SKM-1 treated with dmso at 0.1 percent for 144 hours (cell line): Measurements from ENCODE around the gene IFITM5.
A peak's percentile ranks its signal among the peaks of the same experiment; 100 is the strongest.

Source experiments
- DNase-seq: peaks from one replicate; lab custom pipeline; 2025; ENCODE audit not compliant: unreplicated experiment; lab: John Stamatoyannopoulos, UW

IFITM5 gene

DNA sequence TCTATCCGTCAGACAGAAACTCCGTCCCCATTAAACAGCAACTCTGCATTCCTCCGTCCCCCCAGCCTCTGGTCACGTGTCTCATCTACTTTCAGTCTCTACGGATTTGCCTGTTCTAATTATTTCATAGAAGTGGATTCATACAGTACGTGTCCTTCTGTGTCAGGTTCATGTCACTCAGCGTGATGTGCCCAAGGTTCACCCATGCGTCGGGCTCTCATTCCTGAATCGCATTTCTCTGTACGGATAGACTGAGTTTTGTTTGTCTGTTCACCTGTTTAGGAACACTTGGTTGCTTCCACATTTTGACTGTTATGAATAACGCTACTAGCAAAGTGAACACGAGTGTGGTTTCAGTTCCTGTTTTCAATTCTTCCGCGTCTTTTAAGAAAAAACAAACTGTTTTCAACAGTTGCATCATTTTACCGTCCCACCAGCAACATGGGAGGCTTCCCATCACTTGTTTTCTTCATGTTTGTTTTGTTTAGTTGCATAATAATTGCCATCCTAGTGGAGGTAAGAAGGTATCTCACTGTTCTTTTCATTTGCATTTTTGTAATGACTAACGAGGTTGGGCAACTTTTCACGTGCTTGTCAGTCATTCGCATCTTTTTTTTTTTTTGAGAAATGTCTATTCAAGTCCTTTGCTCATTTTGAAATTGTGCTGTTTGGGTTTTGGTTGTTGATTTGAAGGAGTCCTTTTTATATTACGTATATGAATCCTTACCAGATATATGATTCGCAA is 30.0 kb downstream of the IFITM5 start:
- DNase-seq, result peak; percentile 87

DNA sequence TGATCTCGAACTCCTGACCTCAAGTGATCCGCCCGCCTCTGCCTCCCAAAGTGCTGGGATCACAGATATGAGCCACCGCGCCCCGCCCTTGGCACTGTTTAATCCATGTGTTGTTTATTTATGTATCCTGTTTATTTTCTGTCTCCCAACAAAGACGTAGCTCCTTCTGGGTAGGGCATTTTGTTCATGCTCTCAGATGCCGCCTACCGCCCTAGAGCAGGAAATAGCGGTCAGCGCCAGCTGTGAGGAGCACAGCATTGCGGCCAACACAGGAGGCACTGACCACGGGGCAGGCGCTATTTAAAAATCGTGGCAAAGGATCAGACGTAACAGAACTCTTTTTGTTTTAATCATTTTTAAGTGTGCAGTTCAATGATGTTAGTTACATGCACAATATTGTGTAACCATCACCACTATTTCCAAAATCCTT is 30.6 kb downstream of the IFITM5 start:
- DNase-seq, result peak; percentile 66

GRCh38 chr11:267491-267994 is 31.8 kb downstream of the IFITM5 start:
- peak; percentile 45 for DNase-seq

DNA sequence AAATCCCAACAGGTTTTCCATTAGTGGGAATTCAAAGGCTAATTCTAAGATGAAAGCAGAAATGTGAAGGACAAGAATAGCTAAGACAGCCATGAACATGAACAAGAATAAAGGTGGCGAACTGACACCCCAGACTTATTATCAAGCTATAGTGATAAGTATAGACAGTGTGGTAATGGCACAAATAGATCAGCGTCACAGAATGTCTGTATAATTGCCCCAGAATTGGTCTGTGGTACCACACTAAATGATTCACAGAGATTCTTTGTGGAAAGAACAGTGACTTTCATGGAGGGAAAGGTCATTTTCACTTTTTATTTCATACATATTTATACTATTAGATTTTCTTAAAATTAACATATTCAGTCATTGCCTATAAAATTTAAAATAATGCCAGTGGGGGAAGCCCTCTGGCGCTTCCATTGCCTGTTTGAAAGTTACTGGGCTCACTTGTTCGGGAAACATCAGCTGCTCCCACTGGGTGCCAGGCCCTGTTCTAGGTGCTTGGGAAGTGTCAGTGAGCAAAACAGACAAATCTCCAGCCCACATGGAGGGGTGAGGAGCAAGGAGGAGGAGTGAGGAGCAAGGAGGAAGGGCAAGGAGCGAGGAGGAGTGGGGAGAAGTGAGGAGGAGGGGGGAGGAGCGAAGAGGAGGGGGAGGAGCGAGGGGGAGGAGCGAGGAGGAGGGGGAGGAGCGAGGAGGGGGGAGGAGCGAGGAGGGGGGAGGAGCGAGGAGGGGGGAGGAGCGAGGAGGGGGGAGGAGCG is 32.5 kb downstream of the IFITM5 start:
- peak; percentile 52 for DNase-seq

DNA sequence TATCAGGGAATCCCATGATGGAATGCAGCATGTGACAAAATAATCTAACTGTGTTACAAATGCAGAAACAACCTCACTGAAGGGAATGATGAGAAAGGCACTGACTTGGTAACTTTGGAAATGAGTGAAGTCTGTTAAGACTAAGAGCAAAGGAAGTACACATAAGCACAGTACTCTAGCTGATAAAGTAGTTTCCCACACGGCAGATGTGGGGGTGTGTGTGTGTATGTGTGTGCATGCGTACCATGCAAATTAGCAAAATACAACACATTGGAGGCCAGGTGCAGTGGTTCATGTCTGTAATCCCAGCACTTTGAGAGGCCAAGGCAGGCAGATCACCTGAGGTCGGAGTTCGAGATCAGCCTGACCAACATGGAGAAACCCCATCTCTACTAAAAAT is 37.7 kb downstream of the IFITM5 start:
- DNase-seq, result no peak

GRCh38 chr11:259413-259812 is 39.9 kb downstream of the IFITM5 start:
- DNase-seq, result no peak

GRCh38 chr11:257766-258493 is 41.4 kb downstream of the IFITM5 start:
- DNase-seq, result no peak

GRCh38 chr11:256952-257737 is 42.2 kb downstream of the IFITM5 start:
- DNase-seq, result peak; percentile 47

- no peak for DNase-seq
Observed at GRCh38 chr11:255816-256215, 43.5 kb downstream of the IFITM5 start.

DNA sequence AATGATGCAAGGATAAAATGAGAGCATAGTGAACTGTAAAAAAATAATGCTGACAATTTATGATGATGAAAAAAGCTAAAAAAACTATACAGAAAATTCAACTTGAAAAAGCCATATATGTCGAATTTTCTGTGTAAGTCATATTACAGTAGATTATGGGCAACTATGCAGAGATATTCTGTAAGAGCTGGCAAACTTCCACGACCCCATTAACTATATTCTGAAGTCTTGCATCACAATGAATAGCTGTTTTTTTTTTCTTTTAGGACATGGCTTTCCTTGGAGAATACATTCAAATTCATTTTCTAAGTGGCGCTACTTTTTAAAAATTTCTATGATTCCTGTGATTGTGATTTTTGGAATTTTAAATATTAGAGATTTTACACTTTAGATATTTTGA is 44.1 kb downstream of the IFITM5 start:
- DNase-seq, result no peak

DNA sequence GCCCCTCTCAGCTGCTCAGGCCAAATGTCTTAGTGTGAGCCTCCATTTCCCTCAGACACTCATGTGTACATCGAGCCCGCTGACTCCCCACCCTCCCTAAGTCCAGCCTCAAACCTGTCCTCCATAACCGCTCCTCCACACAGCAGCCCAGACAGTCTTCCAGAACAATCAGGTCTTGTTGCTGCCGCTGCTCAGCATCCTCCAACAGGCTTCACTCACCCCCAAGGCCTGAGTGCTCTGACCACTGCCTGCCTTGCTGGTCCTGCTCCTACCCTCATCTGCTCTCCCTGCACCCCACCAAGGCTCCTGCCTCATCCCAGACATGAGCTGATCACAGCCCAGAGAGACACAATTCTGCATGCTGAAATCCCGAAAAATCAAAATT is 45.4 kb downstream of the IFITM5 start:
- DNase-seq, result no peak

DNA sequence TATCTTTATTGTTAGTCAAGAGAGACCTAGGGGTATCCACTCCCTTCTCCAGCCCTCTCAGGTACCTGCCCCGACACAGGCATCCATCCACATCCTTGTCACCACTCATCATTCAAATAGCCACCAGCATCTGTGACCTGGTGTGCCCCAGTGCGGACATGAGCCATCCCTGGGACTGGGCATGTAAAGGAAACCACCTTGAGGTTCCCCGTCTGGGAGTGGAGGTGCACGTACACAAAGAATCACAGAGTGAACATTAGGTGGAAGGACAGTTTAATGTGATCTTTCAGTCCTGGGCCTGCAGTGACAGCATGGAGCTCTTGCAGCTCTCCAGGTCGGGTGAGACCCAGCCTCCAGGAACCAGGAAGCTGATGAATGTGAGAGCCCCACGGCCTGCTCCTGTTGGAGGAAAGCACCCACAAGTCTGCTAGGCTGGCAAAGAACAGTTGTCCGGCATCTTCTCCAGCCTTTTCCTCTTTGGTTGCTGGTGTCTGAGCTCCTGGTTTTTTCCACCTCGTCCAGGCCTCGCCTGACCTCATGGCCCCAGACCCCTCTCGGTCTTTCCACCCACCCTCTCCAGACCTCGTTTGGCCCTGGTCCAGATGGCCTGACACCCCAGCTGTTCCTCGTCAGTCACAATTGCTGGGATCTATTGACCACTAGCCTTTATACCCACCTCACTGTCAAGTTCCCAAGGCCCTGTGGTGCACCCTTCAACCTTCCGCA is 46.0 kb downstream of the IFITM5 start:
- DNase-seq, result no peak

DNA sequence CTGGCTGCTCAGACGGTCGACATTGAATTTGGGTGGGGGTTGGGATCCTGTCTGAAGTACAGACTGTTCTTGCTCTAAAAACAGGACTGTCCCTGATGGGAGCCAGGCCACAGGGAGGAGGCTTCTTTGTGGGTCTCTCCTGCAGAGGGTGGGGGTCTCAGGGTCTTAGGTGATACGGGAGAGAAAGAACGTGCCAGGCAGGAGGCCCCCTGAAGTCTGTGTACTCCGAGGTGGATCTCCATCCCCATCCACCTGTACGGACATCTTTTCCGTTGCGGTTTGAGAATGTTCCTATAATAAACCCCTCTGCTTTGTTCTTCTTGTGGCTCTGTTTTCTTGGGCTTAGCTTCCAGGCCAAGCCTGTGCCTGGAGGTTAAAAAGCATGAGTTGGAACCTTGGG is 46.7 kb downstream of the IFITM5 start:
- no peak for DNase-seq

GRCh38 chr11:251550-251949 is 47.8 kb downstream of the IFITM5 start:
- DNase-seq, result no peak

- DNase-seq, result peak; percentile 33
Observed at GRCh38 chr11:250740-251299, 48.5 kb downstream of the IFITM5 start.

DNA sequence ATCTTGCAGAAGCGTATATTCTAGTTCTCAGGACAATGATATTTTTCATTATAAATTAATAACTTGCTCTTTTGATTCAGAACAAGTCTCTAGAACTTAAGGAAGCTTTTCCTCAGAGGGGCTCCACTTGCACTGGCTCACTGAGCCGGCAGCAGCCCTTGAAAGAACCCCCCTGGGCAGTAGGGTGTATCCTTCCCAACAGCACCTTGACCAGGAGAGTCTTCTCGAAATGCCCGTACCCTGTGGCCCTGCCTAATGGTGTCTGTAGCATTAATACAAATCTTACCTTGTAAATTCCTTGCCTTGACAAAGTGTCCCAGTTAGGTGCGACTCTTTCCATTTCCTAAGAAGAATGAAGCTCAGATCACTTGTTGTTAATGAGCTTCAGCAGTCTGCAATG is 49.1 kb downstream of the IFITM5 start:
- no peak for DNase-seq

DNA sequence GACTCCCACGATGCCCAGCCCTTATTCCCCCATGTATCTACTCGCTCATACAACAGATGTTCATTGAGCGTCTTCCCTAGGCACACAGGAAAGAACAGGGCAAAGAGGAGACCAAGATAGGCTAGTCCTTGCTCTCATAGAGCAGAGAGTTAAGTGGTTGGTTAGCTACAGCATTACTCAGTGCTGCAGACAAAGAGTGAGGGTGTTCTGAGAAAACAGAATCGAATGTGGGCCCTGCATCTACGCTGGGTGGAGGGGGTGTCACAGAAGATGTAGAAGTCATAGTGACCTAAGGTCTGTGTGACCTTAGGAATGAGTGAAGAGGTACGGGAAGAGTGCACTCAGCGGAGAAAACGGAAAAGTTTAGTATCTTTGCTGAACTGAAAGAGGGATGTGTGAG is 50.3 kb downstream of the IFITM5 start:
- DNase-seq, result no peak
